GM20000 (cell line): ENCODE data around the gene MSANTD2.

Experiments
- DNase-seq: peaks from one replicate; pipeline ENCODE4 v3.0.0; 2012; ENCODE audit warnings: low spot score
- CTCF ChIP-seq: IDR thresholded peaks from 2 replicates; pipeline ENCODE4 v1.5.1; 2012; ENCODE audit warnings: mild to moderate bottlenecking, control low read depth; ENCODE audit errors: extremely low read depth, missing control alignments

The MSANTD2 gene

DNA sequence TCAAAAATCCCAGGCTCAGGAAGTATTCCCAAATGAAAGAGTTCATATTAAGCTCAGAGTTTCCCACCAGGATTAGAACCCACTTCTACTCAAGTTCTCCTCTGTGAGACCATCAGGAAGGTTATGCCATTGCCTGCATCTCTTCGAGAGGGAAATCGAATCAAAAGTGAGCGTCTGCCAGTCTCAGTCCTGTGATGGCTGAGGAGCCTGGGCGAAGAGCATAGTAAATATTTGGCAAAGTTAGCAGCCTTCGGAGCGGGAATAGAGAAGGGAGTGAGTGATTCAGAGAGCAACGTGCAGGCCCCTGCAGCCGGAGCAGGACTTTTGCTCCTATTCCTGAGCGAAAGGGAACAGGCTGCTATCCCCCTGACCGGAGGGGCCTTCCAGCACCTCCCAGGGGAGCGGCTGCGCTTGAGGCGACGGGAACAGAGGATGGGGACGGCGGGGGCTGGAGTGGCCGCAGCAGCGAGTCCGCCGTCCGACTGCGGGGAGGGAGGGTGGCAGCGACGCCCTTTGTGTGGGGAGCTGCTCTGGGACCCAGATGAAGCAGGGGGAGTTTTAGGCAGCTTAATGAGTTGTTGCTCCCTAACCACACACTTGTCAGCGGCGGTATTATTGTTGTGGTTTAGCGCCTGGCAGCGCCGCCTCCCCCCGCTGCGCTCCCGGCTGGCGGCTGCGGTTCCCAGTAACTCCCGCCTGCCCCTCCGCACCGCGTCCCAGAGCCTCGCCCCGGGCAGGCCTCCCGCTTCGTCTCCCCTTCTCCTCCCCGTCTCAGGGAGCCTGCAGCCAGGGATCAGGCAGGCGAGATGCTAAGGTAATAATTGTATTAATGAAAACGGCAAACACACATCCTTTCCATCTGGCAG is 82.2 kb downstream of the MSANTD2 start:
- TF ChIP-seq CTCF = no peak

GRCh38 chr11:124717421-124717785 is 82.8 kb downstream of the MSANTD2 start:
- DNase-seq = peak; percentile 63

More for the DNA sequence above, 82.2 kb downstream of the MSANTD2 start:
- DNase-seq = no peak

DNA sequence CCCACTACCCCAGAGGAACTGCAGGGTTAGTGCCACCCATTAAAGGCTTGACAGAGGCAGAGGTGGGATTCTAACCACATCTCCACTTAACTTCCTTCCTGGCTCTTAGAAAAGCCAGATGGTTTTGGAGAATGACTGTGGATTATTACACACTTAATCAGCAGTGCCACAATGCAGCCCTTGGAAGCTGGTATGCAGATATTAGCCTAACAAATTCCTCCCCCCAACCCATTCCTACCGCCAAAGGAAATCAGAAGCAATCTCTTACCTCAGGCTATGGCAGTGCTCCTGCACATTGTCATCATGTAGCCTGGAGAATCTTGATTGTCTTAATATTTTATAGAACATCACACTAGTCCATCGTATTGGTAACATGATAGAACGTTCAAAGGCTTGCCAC is 83.6 kb downstream of the MSANTD2 start:
- DNase-seq = no peak
- TF ChIP-seq CTCF = no peak

More at GRCh38 chr11:124717421-124717785, 82.8 kb downstream of the MSANTD2 start:
- TF ChIP-seq CTCF = no peak
